Psoas muscle (tissue), 8 donors: ENCODE results near the gene ATP6V1G2. TPM values are rescaled to one million over a fixed set of nuclear protein-coding genes. Genes with fewer than 3 reads are reported as not detected.
A peak's percentile ranks its signal among the peaks of the same experiment; 100 is the strongest.

Experiments
- ATAC-seq, 4 donors: fragments of 200-7000 bp; cut with Tn5 transposase; one replicate each; pipeline ENCODE4 v1.9.1; 2020; ENCODE audit warnings: moderate library complexity in 3 of 4, mild to moderate bottlenecking in 2 of 4
- DNase-seq, 2 donors: peaks; one replicate each; pipeline ENCODE4 v3.0.0-alpha.2; 2020
- H3K27ac ChIP-seq: fragments of 200-600 bp; one replicate; pipeline ENCODE4 v1.8.0; 2022
- H3K27me3 ChIP-seq, 3 donors: fragments of 200-600 bp in 1 of 3; one replicate each; pipeline versions ENCODE4 v1.6.1 to v1.8.0; 2013 to 2022; ENCODE audit warnings: low read length in 2 of 3, mild to moderate bottlenecking in 2 of 3, moderate library complexity in 1 of 3; ENCODE audit not compliant: insufficient read depth in 3 of 3
- H3K36me3 ChIP-seq, 2 donors: fragments of 200-600 bp in 1 of 2; one replicate each; pipeline versions ENCODE4 v1.6.1 to v1.8.0; 2013 to 2022; ENCODE audit warnings: low read depth in 1 of 2, mild to moderate bottlenecking in 1 of 2, moderate library complexity in 1 of 2; ENCODE audit not compliant: insufficient read depth in 1 of 2
- H3K4me1 ChIP-seq: fragments of 200-600 bp; one replicate; pipeline ENCODE4 v1.8.0; 2022
- H3K4me3 ChIP-seq: fragments of 200-600 bp; one replicate; pipeline ENCODE4 v1.8.0; 2022; ENCODE audit warnings: mild to moderate bottlenecking
- H3K9me3 ChIP-seq: fragments of 200-600 bp; one replicate; pipeline ENCODE4 v1.8.0; 2022
- WGBS, 3 donors: extraction: QIAGEN DNeasy Blood & Tissue Kit; methylation state at CpG; one replicate each; pipeline versions ENCODE4 v1.1.6 to v1.1.7; 2013; 5-methylcytosine and 5-hydroxymethylcytosine counted together
- intact Hi-C, 2 donors: fragments of 100-400 bp; cut with DNase I; formaldehyde crosslinking; loops; one replicate each; pipeline versions ENCODE4 v1.11.0 to v1.14.2; 2022
- polyA plus RNA-seq, 3 donors: library from polyadenylated mRNA; stranded (reverse); fragments of 200-250 nt; gene quantifications; one replicate each; pipeline ENCODE4 v1.2.3, GENCODE V29; 2013
- total RNA-seq, 4 donors: library from RNA; stranded (reverse); fragmentation: NEBNext Ultra II Directional in 2 of 4; extraction: Animal tissue kit (Norgen Biotek cat#: 25700) in 2 of 4; gene quantifications; one replicate each; pipeline versions ENCODE4 v1.2.1 to v1.2.4, GENCODE V29; 2021 to 2023
- TF ChIP-seq, protein P1 (sequence below): fragments of 200-600 bp; IDR thresholded peaks from one replicate; pipeline ENCODE4 v1.8.0; 2022; ENCODE audit warnings: antibody characterized with exemption
- donor health status: healthy with polysubstance abuse.
- donor health status: DM: no; HTN: no; CAD: no; lungs with moderate emphysema.
- donor health status: Bipolar disorder and iron deficiency.
- donor health status: healthy.
- donor health status: DM: yes; HTN: yes; CAD: no.
- donor health status: DM: no; HTN: no; CAD: no.
- donor health status: DM: no; HTN: no; CAD: no.
- donor health status: DM: yes; HTN: yes; CAD: no.

ATP6V1G2 gene
- total and polyA plus RNA-seq, 7 donors, result 0.66 to 4.7 (median 1.2) TPM

DNA sequence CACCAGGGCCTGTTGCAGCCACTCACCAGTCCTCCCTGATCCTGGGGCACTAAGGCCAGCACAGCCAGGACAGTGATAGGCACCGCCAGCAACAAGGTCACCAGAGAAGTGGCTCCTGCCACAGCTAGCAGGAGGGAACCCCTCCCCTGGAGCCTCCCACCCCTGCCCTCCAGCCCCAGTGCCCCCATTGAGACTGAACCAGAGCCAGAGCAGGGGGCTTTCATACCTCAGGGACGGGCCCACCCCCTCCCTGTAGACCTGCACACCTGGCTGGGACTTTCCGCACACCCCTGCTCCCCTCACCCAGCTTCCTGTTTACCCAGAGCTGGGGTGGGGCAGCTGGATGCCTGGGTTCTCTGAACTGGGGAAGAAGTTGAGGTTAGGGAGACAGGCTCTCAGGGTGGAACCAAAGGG, 35.8 kb upstream of the ATP6V1G2 start, which contains the start of gene LTB:
Gene LTB, minus strand, starts transcription at position 195 of the 414 bp plus-strand sequence. Its CDS starts 7 bp downstream, at position 188.
- H3K4me3 ChIP-seq, result peak within 1 kb of the TSS; percentile 89
- DNase-seq, result no peak
- WGBS, 3 donors, result 68 to 81% (median 79%) methylated on average over 3 of the region's 3 CpGs

DNA sequence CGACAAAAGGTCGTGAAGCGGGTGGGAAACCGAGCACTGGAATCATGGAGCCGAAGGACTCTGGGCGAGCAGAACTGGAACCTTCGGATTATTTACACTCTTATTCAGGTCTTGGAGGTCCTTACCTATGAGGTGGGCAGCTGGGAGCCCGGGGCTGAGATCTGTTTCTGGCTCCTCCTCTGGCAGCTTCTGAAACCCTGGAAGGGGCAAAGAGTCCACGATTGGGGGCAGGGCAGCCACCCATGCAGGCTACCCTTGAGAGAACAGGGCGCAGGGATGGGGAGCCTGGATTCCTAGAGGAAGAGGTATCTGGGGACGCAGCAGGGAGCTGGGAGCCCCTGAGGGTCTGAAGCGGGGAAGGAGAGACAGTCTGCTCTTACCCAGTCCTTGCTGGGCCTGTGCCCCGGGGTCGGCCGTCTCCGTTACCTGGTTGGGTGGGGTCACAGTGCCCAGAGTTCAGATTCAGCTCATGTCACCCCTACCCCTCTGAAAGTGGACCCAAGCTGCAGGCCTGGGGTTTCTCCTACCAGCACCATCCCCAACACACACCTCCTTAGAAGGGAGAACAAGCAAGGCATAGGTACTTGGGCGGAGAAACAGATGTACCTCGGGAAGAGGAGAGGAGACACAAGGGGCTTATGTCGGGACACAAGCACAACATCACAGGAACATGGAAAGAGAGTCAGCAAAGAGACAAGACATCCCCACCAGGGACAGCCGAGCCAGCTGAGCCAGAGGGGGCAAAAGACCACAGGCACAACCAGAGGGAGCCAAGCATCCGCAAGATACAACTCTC, 35.2 kb upstream of the ATP6V1G2 start:
- Histone ChIP-seq H3K27me3 (no peaks in the 10 kb centered on the region), H3K4me1 (no peaks in the 10 kb centered on the region), H3K4me3 (peak overlapping the region; percentile 89), H3K36me3 (no peaks in the 10 kb centered on the region), H3K9me3 (no peaks in the 10 kb centered on the region), H3K27ac (peak overlapping the region; percentile 75)
- 24 to 30% (median 27%) methylated on average over 19 to 21 of the region's 21 CpGs for WGBS, 3 donors
- intact Hi-C loops, result loop anchor here (2.0 to 5.0 kb wide), 3 partner anchors 15 to 34 kb away; partner anchors contain the start of genes ATP6V1G2 (in 2 of the 2) and NFKBIL1 (in 2 of the 2)
- DNase-seq (no peak), ATAC-seq (peak; percentile 12 to 55 (median 24))
- TF ChIP-seq, protein P1, sequence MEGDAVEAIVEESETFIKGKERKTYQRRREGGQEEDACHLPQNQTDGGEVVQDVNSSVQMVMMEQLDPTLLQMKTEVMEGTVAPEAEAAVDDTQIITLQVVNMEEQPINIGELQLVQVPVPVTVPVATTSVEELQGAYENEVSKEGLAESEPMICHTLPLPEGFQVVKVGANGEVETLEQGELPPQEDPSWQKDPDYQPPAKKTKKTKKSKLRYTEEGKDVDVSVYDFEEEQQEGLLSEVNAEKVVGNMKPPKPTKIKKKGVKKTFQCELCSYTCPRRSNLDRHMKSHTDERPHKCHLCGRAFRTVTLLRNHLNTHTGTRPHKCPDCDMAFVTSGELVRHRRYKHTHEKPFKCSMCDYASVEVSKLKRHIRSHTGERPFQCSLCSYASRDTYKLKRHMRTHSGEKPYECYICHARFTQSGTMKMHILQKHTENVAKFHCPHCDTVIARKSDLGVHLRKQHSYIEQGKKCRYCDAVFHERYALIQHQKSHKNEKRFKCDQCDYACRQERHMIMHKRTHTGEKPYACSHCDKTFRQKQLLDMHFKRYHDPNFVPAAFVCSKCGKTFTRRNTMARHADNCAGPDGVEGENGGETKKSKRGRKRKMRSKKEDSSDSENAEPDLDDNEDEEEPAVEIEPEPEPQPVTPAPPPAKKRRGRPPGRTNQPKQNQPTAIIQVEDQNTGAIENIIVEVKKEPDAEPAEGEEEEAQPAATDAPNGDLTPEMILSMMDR, result no peak

More for the DNA sequence above, 35.8 kb upstream of the ATP6V1G2 start, which contains the start of gene LTB:
- no peaks in the 10 kb centered on the region for H3K9me3 ChIP-seq
- no peaks in the 10 kb centered on the region for H3K4me1 ChIP-seq
- ATAC-seq, result no peak
- H3K27me3 ChIP-seq, result no peaks in the 10 kb centered on the region
- H3K36me3 ChIP-seq, result no peaks in the 10 kb centered on the region
- intact Hi-C loops, result loop anchor here (5.0 kb wide), 1 partner anchor 35 kb away; the partner anchor contains the start of genes ATP6V1G2 (in 2 of the 2) and NFKBIL1 (in 2 of the 2)
- TF ChIP-seq, protein P1, result no peak
- peak within 1 kb of the TSS; percentile 75 for H3K27ac ChIP-seq

DNA sequence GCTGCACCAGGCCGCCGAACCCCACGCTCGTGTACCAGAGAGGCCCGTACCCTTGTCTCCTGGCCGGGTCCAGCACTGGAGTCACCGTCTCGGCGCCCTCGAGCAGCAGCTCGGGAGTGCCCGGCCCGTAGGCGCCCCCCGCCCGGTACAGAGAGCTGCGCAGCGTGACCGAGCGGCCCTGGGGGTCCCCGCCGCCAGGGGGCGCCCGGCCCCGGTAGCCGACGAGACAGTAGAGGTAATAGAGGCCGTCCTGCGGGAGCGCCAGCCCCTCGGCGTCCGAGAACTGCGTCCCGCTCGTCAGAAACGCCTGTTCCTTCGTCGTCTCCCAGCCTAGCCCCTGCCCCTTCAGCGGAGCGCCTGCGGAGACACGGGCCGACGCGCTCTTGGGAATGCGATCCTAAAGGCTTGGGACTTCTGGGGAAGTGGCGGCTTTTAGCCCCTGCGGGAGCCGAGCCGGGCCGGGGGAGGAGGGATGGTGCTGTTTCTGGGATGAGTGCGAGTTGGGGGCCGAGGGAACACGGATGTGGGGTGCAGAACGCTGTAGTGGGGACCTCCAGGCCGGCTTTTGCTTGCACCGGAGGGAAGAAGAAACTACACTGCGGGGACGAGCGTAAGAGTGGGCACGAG, 34.5 kb upstream of the ATP6V1G2 start:
- no peaks in the 10 kb centered on the region for H3K4me1 ChIP-seq
- H3K36me3 ChIP-seq, result no peaks in the 10 kb centered on the region
- DNase-seq (peak; percentile 91 to 95), ATAC-seq (peak; percentile 98 to 100 (median 99))
- H3K27ac ChIP-seq, result peak overlapping the region; percentile 75
- TF ChIP-seq, protein P1, result peak; percentile 97
- peak overlapping the region; percentile 89 for H3K4me3 ChIP-seq
- intact Hi-C loops, result loop anchor here (2.0 to 5.0 kb wide), 3 partner anchors 16 to 34 kb away; partner anchors contain the start of genes ATP6V1G2 (in 2 of the 2) and NFKBIL1 (in 2 of the 2)
- H3K9me3 ChIP-seq, result no peaks in the 10 kb centered on the region
- H3K27me3 ChIP-seq, result no peaks in the 10 kb centered on the region
- WGBS, 3 donors, result 0 to 1% (median 0%) methylated on average over 49 to 62 of the region's 62 CpGs

DNA sequence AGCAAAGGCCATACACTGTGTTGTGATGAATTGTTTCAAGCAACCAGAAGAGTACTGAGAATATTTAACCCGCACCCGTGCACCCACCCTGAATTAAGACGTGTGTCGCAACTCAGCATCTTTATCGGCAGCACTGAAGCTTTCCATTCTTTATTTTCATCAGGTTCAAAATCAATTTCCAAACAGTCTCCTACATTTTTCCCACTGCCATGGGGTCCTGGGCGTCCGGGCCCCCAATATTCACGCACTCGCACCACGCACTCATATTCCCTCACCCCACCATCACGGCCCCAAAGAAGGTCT, 34.0 kb upstream of the ATP6V1G2 start:
- TF ChIP-seq, protein P1, result no peak
- peak overlapping the region; percentile 75 for H3K27ac ChIP-seq
- no peak for DNase-seq
- 34 to 41% (median 37%) methylated on average over 11 of the region's 11 CpGs for WGBS, 3 donors
- no peak for ATAC-seq
- H3K4me1 ChIP-seq, result no peaks in the 10 kb centered on the region
- H3K36me3 ChIP-seq, result no peaks in the 10 kb centered on the region
- no peaks in the 10 kb centered on the region for H3K9me3 ChIP-seq
- H3K27me3 ChIP-seq, result no peaks in the 10 kb centered on the region
- H3K4me3 ChIP-seq, result peak overlapping the region; percentile 89
- intact Hi-C loops, result loop anchor here (2.0 to 5.0 kb wide), 3 partner anchors 16 to 33 kb away; partner anchors contain the start of genes ATP6V1G2 (in 2 of the 2) and NFKBIL1 (in 2 of the 2)
